ENCODE data around the gene IL17C.

The IL17C gene

DNA sequence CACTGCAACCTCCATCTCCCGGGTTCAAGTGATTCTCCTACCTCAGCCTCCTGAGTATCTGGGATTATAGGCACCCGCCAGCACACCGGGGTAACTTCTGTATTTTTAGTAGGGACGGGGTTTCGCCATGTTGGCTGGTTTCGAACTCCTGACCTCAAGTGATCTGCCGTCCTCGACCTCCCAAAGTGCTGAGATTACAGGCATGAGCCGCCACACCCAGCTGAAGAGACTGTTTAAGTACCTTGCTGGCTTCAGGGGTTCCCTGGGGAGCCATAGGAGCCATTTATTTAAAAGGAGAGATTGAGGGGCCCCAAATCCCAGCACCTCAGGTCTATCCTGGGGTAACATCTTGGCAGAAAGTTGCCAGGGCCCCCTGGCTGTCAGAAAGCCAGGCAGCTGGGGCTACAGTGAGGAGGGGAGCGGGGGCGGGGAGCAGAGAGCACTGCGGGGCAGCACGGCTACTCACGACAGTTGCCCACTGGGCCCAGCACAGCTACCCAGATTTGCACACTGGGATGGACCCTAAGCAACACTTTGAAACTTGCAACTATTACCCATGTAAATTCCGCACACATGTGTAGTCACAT lies 46.3 kb downstream of the IL17C start:
- no peak for DNase-seq (ENCODE audit: low read depth, low spot score)

DNA sequence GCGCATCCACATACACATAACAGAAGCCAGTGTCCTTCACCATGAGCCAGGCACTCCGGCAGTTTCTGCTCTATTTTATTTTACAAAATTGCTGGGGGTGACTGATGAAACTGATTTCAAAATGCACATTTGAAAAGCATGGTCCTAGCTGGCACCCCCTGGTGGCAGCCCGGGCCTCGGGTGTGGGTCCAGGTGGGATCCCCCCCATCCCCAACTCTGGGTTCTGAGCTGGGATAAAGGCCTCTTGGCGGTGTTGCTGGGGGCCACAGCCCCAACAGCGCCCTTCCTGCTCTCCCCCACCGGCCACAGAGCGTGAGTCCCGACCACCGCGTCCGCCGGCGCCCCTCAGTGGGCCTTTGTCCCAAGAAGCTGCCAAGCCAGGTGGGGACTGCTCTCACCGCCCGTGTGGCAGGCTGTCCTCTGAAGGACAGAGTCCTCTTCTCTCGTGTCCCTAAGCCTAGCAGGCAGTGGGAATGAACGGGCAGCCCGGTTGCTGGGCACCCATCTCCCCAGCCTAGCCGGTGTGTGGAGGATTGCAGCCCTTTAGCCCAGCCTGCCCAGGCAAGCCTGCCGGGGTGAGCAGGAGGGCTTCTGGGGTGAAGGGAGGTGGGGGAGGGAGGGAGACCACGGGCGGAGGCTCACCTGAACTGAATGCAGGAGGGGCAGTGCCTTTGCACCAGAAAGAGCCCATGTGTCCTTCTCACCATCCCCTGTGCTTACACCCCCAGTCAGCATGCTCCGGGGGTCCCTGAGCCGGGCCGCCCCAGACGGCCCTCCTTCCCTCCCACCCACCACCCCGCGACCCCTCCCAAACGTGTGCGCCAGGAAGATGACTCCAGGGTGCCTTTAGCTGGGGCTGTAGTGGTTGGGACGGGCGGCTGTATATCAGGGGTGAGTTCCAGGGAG lies 47.0 kb downstream of the IL17C start:
- no peak for DNase-seq (ENCODE audit: low read depth, low spot score)

DNA sequence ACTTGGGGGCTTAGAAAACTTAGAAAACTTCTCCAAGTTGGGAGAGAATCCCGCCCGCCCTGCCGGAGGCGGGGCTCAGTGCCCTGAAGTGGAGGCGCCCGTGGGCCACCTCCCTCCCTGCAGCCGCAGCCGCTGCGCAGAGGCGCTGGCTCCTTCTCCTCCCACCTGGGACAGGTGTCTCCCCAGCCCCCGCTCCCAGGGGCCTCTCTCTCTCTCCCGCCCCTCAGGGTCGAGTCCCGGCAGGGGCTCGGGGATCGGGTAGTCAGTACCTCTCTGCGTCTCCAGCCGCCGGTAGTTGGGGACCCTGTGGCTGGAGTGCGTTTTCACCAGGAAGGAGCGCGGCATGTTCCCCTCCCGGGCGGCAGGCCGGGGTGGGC lies 47.7 kb downstream of the IL17C start:
- no peak for DNase-seq (ENCODE audit: low read depth, low spot score)

DNA sequence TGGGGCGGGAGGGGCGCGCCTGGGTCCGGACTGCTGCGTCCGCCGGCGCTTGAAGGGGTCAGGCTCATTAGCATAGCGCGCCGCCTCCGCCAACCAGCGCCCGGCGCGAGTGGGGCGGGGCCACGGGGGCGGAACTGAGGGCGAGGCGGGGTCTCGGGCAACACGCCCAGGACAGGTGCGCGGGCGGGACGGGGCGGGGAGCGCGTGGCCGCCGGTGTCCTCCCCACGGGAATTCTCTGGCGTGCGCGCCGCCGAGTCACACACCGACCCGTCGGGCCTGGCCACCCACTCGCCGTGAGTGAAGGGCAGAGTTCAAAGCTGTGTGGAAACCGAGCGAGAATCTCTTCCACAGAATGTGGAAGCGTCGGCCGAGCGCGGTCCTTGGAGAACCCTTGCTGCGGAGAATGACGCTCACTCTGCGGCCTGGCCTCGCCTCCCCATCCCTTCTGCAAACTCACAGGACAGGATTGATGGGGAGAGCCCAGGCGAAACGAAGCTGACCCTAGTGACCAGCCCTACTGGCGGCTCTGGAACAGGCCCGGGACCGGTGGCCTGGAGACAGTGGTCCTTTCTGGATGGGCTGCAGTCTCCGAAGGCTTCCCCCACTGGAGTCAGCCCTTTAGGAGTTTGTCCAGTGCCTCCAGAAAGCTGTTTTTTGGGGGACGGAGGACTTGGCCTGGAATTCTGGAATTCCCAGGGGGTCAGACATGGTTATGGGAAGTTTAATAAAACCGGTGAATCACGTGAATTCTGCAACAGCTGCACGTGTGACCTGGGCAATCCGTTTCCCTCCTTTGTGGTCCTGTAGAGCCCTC lies 48.3 kb downstream of the IL17C start, which contains the start of gene SNAI3:
Gene SNAI3, minus strand, starts transcription at position 69 of the 815 bp plus-strand sequence. CDS start 101 bp downstream, outside the sequence.
- DNase-seq (ENCODE audit: low read depth, low spot score) = no peak

DNA sequence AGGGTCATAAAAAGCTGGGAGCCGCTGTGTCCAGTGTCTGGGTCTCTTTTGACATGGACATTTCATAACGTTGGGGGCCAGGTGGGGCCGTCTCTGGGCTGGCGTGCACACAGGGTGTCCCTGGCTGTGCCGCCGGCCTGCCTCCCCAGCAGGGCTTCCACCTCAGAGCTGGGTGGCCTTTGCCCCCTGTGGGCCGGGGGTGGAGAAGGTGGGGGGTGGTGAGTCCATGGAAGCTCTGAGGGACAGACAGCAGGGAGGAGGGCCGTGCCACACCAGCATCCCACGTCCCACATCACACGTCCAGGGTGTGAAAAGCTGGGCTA lies 48.8 kb downstream of the IL17C start:
- DNase-seq (ENCODE audit: low read depth, low spot score) = no peak

DNA sequence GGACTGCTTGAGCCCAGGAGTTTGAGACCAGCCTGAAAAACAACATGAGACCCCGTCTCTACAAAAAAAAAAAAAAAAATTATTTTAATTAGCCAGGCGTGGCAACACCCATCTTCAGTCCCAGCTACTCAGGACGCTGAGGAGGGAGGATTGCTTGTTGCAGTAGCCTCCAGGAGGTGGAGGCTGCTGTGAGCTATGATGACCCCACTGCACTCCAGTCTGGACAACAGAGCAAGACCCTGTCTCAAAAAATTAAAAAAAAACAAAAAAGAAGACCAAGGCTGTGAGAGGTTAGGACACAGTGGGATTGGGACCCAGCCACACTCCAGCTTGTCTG lies 49.3 kb downstream of the IL17C start:
- no peak for DNase-seq (ENCODE audit: low read depth, low spot score)

DNA sequence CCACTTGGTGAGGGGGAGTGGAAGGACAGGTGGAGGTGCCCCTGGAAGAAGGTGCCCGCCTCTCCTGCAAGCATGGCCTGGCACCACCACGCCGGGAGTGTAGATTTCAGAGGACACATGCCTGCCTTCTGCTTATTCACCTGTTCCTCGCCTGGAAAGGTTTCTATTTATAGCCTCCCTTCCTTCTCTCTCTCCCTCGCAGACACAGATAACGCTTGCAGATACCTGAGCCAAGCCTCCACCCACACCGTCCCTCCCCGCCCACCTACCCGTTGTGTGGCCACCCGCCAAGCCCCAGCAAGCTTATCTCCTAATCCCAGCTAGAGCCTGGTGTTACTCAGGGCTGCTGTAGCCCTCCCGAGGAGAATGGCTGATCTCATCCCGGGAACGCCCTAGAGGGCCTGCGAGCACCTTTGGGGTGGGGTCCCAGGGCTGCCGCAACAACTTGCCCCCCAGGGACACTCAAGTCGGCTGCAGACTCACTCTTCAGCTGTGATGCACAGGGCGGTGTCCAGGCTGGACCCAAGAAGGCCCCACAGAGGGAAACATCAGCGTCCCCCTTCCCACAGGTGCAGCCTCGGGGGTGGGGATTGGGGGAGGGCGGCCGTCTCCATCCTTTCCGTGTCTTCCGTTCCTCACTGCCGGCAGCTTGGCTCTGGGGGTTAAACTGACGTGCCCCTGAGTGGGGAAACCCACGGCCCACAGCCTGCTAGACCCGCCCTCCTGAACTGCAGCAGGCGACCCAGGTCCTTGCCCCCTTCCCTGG lies 49.8 kb downstream of the IL17C start:
- DNase-seq (ENCODE audit: low read depth, low spot score) = no peak

Data from iPS DF 19.7 (cell line).